Measurements from ENCODE around the gene SPSB2.
"Not testable (repeated sequence)": the region's sequence is repeated elsewhere in the genome, so short reads cannot be mapped to it uniquely, and the experiment has no call there.

SPSB2 gene, protein sequence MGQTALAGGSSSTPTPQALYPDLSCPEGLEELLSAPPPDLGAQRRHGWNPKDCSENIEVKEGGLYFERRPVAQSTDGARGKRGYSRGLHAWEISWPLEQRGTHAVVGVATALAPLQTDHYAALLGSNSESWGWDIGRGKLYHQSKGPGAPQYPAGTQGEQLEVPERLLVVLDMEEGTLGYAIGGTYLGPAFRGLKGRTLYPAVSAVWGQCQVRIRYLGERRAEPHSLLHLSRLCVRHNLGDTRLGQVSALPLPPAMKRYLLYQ

DNA sequence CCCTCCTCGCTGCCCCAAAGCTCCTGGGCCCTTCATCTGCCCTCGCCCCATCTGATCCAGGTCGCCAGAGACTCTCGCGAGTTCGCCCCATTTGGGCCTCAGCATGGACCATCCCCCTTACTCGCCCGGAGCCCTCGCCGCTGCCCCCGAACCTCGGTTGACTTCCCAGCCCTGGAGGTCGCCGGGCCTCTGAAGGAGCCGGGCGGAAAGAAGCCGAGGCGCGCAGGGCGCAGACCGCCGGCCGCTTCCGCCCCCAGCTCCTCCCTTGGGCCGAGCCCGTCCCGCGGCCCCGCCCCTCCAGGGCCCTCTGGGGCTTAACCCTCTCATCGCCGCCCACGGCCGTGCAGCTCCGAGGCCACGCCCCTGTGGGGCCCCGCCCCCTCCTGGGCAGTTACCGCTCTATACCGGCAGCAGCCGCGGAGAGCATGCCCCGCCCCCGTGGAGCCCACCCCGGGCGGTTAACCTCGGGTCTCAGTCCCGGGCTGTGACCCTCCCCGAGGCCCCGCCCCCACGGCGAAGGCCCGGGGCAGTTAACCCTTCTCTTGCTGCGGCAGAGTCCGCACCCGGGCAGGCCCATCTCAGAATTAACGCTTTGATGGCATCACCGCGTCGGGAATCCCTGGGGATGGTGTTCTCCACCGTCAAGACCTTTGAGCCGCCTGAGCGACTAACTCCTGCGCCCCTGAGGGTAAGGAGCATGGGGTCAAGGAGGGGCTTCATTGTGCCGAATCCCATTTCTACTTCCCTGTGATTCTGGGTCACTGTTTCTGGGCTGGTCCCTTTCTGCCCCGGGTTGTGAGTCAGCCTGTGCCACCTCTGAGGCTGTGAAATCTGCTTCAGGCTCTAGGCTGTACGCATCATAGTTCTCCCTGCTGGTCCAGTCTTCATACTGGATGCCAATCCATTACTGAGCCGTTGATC, at the start of gene SPSB2:
Gene SPSB2 (minus strand): TSS at position 210 of the 921 bp plus-strand sequence. CDS start 402 bp downstream, outside the sequence.
- peak; percentile 95 to 99 for DNase-seq

GRCh38 chr12:6921996-6922946, 49.2 kb upstream of the SPSB2 start:
- peak; percentile 39 to 52 for DNase-seq

DNA sequence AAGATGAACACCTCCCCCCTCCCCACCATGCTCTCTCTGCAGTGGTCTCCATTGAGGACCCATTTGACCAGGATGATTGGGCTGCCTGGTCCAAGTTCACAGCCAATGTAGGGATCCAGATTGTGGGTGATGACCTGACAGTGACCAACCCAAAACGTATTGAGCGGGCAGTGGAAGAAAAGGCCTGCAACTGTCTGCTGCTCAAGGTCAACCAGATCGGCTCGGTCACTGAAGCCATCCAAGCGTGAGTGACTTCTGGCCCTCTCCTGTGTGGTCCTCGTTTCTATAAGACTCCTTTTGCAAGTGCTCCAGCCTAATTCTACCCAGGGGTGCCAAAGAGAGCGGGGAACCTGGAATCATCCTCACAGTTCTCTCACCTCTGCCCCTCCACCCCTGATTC, 48.4 kb upstream of the SPSB2 start:
- no peak for DNase-seq

DNA sequence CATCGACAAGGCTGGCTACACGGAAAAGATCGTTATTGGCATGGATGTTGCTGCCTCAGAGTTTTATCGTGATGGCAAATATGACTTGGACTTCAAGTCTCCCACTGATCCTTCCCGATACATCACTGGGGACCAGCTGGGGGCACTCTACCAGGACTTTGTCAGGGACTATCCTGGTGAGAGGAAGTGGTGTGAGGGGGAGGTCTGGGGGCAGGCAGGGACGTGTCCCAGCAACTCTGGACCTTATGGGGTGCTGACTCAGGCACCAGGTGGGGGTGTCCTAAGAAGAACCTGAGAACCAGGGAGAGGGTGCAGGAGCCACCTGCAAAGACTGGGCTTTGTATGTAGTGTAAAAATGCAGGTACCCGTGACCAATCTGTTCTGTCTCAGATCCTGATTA, 46.5 kb upstream of the SPSB2 start:
- DNase-seq, result no peak

- no peak for DNase-seq
Observed at GRCh38 chr12:6917491-6918231, 44.6 kb upstream of the SPSB2 start.

- no peak for DNase-seq
Observed at GRCh38 chr12:6916426-6917200, 43.5 kb upstream of the SPSB2 start.

DNA sequence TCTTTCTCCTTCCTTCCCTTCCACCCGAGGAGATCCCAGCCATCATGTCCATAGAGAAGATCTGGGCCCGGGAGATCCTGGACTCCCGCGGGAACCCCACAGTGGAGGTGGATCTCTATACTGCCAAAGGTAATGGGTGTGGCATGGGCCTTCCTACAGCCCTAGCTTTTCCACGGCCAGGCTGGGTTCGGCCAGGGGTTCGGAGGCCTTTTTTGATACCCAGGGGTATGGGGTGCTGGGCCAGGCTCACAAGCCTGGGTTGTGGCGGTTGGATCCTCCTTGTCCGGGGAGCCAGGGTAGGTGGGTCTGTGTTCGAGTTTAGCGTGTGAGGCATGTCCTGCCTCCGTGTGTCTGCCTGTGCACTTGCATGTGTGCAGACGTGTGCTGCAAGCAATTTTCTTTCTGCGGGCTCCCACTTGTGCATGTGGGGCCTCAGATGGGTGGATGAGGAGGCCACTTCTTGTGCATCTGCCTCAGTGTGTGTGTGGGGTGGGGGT, 42.7 kb upstream of the SPSB2 start:
- no peak for DNase-seq

GRCh38 chr12:6914947-6915788, 42.1 kb upstream of the SPSB2 start:
- no peak for DNase-seq

- DNase-seq, result peak; percentile 42 to 46
Observed at GRCh38 chr12:6914246-6914946, 41.3 kb upstream of the SPSB2 start, which contains the start of gene ENO2. TSS of gene ENO2 (plus strand) at chr12:6914580. CDS start at chr12:6915833, 1,253 bp downstream.

GRCh38 chr12:6912164-6912935, 39.2 kb upstream of the SPSB2 start:
- no peak for DNase-seq

DNA sequence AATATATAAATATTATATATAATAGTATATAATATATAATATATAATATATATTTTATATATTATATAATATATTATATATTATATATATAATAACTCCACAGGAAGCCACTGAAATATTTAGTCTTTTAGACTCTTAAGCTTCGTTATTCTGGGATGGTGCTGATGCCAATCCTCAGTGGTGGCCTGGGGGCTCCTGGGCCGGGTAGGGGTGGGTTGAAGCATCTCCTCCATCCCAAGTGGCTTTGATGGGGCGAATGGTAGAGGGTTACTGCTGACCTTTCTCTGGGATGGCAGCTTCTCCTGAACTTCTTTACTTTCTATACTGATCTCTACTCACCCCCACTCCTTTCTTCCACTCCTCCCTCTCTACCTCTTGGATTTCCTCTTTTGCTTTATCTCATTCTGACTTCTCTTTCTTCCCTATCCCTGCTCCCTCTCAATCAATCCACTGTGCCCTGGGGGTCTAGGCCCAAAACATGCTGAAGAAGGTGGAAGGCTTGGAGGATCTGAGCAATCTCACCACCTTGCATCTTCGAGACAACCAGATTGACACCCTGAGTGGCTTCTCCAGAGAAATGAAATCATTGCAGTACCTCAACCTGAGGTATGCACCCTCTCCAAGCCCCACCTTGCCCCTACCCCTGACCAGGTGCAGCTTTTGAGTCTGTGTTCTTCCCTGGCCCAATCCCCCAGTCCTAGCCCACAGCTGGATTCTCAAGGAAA, 36.5 kb upstream of the SPSB2 start:
- DNase-seq, result no peak

- not testable (repeated sequence) for DNase-seq
Observed at GRCh38 chr12:6908141-6908540, 35.0 kb upstream of the SPSB2 start.

DNA sequence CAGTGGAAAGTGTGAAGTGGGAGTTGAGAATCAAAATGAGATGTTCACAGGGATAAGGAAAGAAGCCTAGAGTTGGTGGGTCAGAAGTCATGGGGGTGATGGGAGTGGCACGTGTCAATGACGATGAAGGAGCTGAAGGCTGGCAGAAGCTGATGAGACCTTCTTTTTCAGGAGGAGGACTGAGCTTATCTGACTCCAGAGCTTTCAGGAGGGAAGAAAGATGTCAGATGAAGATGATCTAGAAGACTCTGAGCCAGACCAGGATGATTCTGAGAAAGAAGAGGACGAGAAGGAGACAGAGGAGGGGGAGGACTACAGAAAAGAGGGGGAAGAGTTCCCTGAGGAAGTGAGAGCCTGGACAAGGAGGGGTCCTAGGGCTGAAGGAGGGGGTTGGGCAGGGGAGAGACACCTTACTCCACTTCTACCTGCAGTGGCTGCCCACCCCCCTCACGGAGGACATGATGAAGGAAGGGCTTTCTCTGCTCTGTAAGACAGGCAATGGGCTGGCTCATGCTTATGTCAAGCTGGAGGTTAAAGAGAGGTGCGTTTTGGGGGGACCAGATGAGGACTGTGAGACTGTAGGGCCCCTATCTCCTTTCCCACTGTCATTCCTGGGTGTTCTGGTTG, 32.4 kb upstream of the SPSB2 start:
- DNase-seq, result no peak

DNA sequence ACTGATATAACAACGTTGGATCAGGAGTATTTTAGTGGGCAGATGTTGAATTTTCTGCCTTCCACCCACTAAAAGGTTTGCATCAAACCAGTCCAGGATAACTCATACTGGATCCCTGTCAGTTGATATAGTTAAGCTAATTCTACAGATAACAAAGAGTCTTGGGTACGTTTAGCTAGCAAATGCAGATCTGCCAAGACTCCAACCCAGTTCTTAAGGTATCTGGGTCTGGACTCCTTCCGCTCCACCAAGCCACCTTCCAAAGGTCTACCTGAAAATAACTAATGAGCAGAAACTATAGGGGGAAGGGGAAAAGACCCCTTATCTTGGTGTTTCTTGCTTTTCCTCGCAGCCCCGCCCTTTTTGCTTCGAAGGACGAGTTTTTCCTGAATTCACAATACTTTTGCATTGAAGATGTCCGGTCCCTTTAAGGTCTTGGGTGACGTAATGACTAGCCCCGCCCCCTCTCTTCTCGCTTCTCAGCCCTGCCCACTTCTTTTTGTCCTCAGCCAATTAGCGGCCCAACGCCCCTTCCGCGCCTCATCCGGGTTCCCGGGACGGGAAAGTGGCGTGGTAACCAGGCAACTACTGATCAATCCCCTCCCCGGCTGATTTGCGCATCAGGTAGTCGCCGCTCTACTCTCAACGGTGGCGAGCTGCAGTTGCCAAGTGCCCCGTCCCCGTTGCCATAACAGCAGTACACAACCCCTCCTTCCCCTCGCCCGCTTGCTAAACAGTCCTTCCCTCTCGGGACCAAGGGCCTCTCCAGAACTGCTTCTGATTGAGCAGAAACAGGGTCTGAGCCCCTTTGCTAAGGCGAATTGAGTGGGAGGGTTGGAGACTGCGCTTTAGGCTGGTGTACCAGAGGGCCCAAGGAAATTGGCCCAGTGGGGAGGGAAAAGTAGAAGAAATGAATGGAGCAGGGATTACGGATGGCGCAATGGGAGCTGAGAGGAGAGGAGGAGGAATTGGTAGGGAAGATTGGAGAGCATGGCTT, 31.5 kb upstream of the SPSB2 start, which contains the start of gene LRRC23:
Gene LRRC23 (plus strand): TSS at position 543 of the 997 bp plus-strand sequence. CDS start 812 bp downstream, outside the sequence.
- DNase-seq, result peak; percentile 93 to 97

DNA sequence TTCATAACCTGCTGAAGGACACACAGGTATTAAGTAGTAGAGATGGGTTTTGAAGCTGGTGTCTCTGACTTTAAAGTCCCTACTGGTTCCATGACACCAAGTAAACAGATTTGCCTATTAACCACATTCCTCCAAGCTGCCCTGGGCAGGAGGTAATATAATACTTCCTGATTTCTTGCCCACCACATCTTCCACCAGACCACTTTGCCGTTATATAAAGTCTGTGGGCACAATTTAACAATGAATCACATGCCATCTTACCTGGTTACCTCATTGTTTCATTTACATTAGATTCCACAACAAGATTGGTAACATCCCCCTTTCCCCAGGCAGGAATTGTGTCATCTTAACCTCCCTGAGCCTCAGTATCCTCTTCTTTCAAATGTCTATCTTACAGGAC, 30.6 kb upstream of the SPSB2 start:
- no peak for DNase-seq

- DNase-seq, result no peak
Observed at GRCh38 chr12:6902448-6902847, 29.3 kb upstream of the SPSB2 start.

All from inflammatory macrophage treated with lipopolysaccharide for 1 hour (primary cell).